ENCODE measurements around the gene CDK8.

DNA sequence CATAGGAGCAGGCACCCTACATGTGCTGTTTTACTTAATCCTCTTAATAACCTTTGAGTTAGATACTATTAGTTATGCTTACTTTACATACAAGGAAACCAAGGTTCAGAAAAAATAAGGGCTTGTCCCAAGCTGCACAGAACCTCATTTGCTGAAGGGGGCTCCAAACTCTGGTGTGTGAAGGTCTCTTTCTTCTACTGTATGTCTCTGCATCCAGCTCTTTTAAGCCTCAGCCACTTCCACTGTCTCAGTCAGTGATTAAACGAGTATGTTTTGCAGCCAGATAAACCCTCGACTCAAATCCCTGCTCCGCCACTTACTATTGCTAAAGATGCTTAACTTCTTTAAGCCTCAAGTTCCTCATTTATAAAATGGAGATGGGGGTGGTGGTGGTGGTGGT lies 191.2 kb downstream of the CDK8 start:
- TF ChIP-seq CTCF (IDR thresholded peaks at IDR 0.05 in 2 of 3, conservative IDR thresholded peaks at IDR 0.05 in 1 of 3; ENCODE audit: control insufficient read depth in 2 of 3, extremely low read depth in 1 of 3, insufficient read depth in 1 of 3, low read depth in 3 of 3, low read length in 3 of 3): no peak
- no peak for TF ChIP-seq CBX5 (IDR thresholded peaks at IDR 0.05; ENCODE audit: low read depth)
- no peak for TF ChIP-seq CREB1 (IDR thresholded peaks at IDR 0.05; ENCODE audit: low read depth)
- TF ChIP-seq RELA (IDR thresholded peaks at IDR 0.05; ENCODE audit: borderline replicate concordance, partially characterized antibody): no peak
- no peak for TF ChIP-seq SREBF2 (IDR thresholded peaks at IDR 0.05; ENCODE audit: low read length)
- TF ChIP-seq JUND (IDR thresholded peaks at IDR 0.05; ENCODE audit: low read depth, low read length): no peak
- TF ChIP-seq TAF1 (IDR thresholded peaks at IDR 0.05; ENCODE audit: borderline replicate concordance, low read depth, low read length): no peak

Measured in GM12878 (cell line).